ENCODE measurements around the gene SF3B1. TPM values are rescaled to one million over a fixed set of nuclear protein-coding genes. Genes with fewer than 3 reads are reported as not detected.
A peak's percentile ranks its signal among the peaks of the same experiment; 100 is the strongest.
"Not testable (repeated sequence)": the region's sequence is repeated elsewhere in the genome, so short reads cannot be mapped to it uniquely, and the experiment has no call there.

The SF3B1 gene
- total RNA-seq, 2 donors from 2014 or later = 259 to 506 TPM

DNA sequence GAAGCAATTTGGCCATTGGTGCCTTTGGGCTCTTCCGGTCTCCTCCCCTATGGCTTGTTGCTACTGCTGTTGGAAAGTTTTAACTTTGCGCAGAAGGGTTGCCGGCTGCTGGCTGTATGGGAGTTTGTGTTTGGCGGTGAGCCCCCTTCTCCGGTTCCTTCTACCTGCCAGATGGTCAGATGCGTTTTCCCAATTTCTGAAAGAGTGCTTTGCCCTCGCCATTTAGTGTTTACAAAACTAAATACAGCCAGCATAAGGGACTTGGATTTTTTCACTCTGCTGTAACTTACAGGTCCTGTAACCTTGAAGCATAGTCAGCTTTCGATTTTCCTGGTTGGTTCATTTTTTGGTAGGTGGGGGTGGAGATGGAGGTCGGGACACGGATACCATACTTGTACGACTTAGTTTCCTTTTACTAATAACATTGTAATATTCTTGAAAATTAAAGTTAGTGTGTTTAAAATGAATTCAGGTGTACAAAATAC lies 19.1 kb upstream of the SF3B1 start:
- TF ChIP-seq, protein P1, sequence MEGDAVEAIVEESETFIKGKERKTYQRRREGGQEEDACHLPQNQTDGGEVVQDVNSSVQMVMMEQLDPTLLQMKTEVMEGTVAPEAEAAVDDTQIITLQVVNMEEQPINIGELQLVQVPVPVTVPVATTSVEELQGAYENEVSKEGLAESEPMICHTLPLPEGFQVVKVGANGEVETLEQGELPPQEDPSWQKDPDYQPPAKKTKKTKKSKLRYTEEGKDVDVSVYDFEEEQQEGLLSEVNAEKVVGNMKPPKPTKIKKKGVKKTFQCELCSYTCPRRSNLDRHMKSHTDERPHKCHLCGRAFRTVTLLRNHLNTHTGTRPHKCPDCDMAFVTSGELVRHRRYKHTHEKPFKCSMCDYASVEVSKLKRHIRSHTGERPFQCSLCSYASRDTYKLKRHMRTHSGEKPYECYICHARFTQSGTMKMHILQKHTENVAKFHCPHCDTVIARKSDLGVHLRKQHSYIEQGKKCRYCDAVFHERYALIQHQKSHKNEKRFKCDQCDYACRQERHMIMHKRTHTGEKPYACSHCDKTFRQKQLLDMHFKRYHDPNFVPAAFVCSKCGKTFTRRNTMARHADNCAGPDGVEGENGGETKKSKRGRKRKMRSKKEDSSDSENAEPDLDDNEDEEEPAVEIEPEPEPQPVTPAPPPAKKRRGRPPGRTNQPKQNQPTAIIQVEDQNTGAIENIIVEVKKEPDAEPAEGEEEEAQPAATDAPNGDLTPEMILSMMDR (IDR thresholded peaks at IDR 0.05) = no peak
- Histone ChIP-seq H3K27ac (peak overlapping the region; percentile 99 to 100), H3K4me1 (ENCODE audit: control insufficient read depth in 1 of 2, low read depth in 2 of 2) (peaks cover 15 to 22% of the 10 kb centered on the region in 2 donors), H3K9me3 (no peaks in the 10 kb centered on the region), H3K4me3 (peak overlapping the region; percentile 83), H3K27me3 (replicated peaks; ENCODE audit: insufficient read depth) (no peaks in the 10 kb centered on the region), H3K36me3 (no peaks in the 10 kb centered on the region)
- no peak for DNase-seq (ENCODE audit: low spot score)
- ATAC-seq (ENCODE audit: insufficient number of reproducible peaks, low FRiP score, low read depth) = no peak

DNA sequence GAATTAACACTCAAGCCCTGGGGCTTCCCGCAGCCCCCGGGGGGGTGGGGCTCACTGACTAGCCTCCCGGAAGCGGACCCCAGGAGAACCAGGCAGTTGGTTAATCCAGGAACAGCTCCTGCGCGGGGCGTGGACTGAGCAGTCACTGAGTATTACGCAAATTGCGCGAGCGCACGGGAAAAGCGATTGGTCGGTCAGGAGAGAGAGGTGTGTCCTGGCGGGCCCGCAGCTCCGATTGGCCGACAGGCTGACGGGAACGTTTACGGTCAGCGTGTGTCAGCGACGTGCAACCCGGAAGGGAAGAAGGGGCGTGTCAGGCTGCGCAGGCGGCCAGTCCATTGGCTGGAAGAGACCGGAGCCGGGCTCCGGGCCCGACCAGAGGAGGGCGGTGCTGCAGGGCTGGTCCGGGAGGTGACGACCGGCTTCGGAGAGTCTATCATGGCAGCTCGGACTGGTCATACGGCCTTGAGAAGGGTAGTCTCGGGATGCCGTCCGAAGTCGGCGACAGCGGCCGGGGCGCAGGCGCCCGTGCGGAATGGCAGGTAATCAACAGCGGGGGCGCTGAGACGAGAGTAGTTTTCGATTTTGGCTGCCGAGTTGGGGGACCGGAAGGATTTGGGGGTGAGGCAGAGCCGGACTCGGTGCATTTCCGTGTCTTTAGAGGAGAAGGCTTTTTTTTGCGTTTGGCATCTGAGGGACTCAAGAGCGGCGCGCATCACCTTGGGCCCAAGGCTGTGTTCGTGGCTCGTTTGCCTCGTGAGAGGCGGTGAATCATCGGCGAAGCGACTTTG lies 18.5 kb upstream of the SF3B1 start, which contains the start of gene COQ10B:
Gene COQ10B, plus strand, starts transcription at position 430 of the 791 bp plus-strand sequence. Its CDS starts 9 bp downstream, at position 439.
- Histone ChIP-seq H3K27me3 (replicated peaks; ENCODE audit: insufficient read depth) (no peaks in the 10 kb centered on the region), H3K4me3 (peak within 1 kb of the TSS; percentile 83), H3K27ac (peak within 1 kb of the TSS; percentile 99 to 100), H3K9me3 (no peaks in the 10 kb centered on the region), H3K36me3 (no peaks in the 10 kb centered on the region), H3K4me1 (ENCODE audit: control insufficient read depth in 1 of 2, low read depth in 2 of 2) (peaks cover 12 to 21% of the 10 kb centered on the region in 2 donors)
- TF ChIP-seq, protein P1 (IDR thresholded peaks at IDR 0.05) = no peak
- DNase-seq (ENCODE audit: low spot score) (peak; percentile 97), ATAC-seq (ENCODE audit: insufficient number of reproducible peaks, low FRiP score, low read depth) (peak; percentile 98)

DNA sequence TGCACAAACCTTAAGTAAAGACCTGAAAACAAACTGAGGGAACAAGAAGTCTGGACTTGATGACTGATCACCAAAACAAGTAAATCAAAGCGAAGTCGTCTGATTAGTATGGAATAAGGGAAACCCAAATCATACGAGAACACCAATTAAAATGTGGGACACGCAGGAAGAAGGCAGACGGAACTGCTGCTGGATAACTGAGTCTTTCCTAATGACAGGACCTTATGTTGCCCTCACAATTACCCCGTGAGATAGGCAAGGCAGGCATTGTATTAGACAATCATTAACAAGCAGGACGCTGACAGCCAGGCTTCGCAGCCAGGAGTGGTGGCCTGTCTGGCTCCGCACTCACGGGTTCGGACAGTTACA lies 17.9 kb upstream of the SF3B1 start:
- DNase-seq (ENCODE audit: low spot score) = no peak
- Histone ChIP-seq H3K27me3 (replicated peaks; ENCODE audit: insufficient read depth) (no peaks in the 10 kb centered on the region), H3K27ac (peak overlapping the region; percentile 92 to 99), H3K9me3 (no peaks in the 10 kb centered on the region), H3K4me1 (ENCODE audit: control insufficient read depth in 1 of 2, low read depth in 2 of 2) (peaks cover 12 to 21% of the 10 kb centered on the region in 2 donors), H3K4me3 (peak overlapping the region; percentile 83), H3K36me3 (no peaks in the 10 kb centered on the region)
- no peak for ATAC-seq (ENCODE audit: insufficient number of reproducible peaks, low FRiP score, low read depth)
- TF ChIP-seq, protein P1 (IDR thresholded peaks at IDR 0.05) = no peak

DNA sequence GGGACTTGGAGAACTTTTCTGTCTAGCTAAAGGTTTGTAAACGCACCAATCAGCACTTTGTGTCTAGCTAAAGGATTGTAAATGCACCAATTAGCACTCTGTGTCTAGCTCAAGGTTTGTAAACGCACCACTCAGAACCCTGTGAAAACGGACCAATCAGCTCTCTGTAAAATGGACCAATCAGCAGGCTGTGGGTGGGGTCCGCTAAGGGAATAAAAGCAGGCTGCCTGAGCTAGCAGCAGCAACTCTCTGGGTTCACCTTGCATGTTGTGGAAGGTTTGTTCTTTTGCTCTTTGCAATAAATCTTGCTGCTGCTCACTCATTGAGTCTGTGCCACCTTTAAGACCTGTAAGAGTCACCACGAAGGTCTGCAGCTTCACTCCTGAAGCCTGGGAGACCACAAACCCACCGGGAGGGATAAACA lies 16.1 kb upstream of the SF3B1 start:
- not testable (repeated sequence) for H3K36me3 ChIP-seq; H3K27ac ChIP-seq; H3K4me3 ChIP-seq; ATAC-seq (ENCODE audit: insufficient number of reproducible peaks, low FRiP score, low read depth); H3K9me3 ChIP-seq; H3K27me3 ChIP-seq (replicated peaks; ENCODE audit: insufficient read depth); DNase-seq (ENCODE audit: low spot score)
- H3K4me1 ChIP-seq (ENCODE audit: control insufficient read depth in 1 of 2, low read depth in 2 of 2) = peaks cover 12 to 21% of the 10 kb centered on the region in 2 donors

DNA sequence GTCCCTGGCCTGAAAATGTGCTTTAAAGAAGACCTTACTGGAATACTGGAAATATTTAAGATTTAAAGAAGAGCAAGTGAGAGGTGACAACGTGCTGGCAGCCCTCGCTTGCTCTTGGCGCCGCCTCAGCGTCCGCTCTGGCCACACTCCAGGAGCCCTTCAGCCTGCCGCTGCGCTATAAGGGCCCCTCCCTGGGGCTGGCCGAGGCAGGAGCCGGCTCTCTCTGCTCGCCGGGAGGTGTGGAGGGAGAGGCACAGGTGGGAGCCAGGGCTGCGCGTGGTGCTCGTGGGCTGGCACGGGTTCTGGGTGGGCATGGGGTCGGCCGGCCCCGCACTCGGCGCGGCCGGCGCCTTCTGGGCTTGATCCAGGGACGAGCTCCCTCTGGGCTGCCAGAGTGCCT lies 15.6 kb upstream of the SF3B1 start:
- H3K9me3 ChIP-seq = no peaks in the 10 kb centered on the region
- DNase-seq (ENCODE audit: low spot score) (no peak), ATAC-seq (ENCODE audit: insufficient number of reproducible peaks, low FRiP score, low read depth) (no peak)
- peaks cover 11 to 16% of the 10 kb centered on the region in 2 donors for H3K4me1 ChIP-seq (ENCODE audit: control insufficient read depth in 1 of 2, low read depth in 2 of 2)
- H3K27ac ChIP-seq = no peak overlapping the region
- TF ChIP-seq, protein P1 (IDR thresholded peaks at IDR 0.05) = no peak
- H3K36me3 ChIP-seq = no peaks in the 10 kb centered on the region
- H3K4me3 ChIP-seq = no peak overlapping the region
- no peaks in the 10 kb centered on the region for H3K27me3 ChIP-seq (replicated peaks; ENCODE audit: insufficient read depth)

All from thoracic aorta (tissue), 2 donors.